Mesenteric fat pad (tissue), 1 donor: Measurements from ENCODE around the gene HBS1L. TPM values are rescaled to one million over a fixed set of nuclear protein-coding genes. Genes with fewer than 3 reads are reported as not detected.

ENCODE experiments used
- DNase-seq: peaks from one replicate; pipeline ENCODE4 v3.0.0-alpha.2; 2020; ENCODE audit warnings: low spot score
- total RNA-seq: library from RNA; stranded (reverse); fragmentation: NEBNext Ultra II Directional; extraction: Animal tissue kit (Norgen Biotek cat#: 25700); gene quantifications from one replicate; pipeline ENCODE4 v1.2.1, GENCODE V29; 2021
- donor health status: DM: yes; HTN: yes; CAD: no.

HBS1L gene
- total RNA-seq, 1 donor from 2014 or later: 66.4 TPM

DNA sequence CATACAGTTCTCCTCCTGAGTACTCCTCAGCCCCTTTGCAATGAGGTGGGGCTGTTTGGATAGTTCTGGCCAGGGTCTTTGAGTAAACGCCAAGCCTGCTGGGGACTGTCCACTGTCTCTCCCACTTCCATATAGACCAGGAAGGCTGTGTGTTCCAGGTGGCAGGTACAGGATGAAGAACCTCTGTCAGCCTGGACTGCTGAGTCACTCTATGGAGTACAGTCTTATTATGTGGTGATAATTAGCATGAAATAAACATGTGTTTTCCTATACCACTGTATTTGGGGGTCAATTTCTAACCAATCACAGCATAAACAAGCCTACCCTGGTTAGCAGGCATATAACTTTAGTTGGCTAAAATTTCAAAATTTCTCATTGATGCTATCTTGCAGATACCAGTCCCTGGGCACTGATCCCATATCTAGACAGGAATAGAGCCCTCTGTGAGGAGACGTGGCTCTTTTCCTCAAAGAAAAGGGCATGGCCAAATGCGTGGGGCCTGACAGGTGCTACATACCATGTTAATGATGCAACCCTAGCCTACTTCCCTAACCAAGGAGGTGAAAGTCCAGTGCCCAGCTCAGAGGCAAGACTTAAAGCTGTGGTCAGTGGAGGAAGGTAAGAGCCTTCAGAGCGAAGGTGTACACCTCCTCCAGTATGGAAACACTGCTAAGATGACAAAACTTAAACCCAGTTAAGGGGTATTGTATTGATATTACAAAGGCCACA is 100.2 kb downstream of the HBS1L start:
- no peak for DNase-seq

DNA sequence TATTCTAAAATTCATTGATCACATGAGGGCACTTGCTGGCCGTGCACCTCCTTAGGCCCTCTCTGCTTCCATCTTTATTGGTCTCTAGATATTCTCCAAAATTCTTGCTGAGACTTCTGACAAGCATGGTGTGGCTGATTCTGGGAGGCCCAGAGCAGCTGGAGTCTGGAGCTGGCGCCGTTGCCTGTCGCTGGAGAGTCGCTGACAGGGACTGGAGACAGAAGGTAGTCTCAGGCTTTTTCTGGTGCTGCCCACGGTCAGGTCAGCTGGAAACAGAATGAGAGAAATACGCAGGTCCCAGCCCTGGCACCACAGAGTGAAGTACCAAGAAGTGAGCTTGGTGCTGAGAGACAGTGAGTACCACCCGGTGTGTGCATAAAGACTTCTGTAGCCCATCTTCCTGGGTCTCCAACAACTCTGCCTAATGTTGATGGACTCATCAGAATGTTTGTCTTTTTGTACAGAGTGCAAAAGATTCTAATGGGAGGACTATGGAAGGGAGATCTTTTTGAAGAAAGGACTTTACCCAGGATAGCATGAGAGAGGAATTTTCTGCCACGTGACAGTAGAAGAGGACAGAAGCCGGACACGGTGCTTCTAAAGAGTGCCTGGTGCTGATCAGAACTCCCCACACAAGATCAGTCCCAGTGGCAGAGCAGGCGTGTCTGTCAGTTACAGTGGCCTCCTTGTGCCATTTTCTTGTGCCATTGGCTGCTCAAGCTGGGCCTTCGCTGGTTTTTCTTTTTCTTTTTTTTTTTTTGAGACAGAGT is 102.9 kb downstream of the HBS1L start:
- no peak for DNase-seq

- no peak for DNase-seq
Measured at GRCh38 chr6:134950482-134950881, 104.1 kb downstream of the HBS1L start.

DNA sequence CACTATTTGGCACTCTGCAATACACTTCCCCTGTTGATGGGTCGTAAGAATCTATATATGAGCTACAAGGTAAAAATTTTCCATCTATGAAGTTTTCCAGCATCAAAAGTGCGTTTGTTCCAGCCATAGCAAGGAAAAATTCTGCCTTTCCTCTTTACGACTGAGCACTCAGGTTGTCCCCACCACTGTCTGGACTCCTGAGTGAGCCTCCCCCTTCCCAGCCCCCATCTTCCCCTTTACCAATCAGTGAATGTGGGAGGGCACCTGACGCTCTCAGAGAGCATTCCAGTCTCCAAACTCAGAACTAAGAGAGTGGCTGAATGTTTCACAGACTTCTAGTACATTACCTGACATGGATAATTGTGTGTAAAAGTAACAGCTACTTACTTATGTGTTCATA is 104.7 kb downstream of the HBS1L start, which contains the start of gene ALDH8A1:
TSS of gene ALDH8A1 (minus strand) at position 175 of the 400 bp plus-strand sequence. CDS start at position 127, 48 bp downstream.
- DNase-seq: no peak

- no peak for DNase-seq
Measured at GRCh38 chr6:134948691-134949090, 105.9 kb downstream of the HBS1L start.

DNA sequence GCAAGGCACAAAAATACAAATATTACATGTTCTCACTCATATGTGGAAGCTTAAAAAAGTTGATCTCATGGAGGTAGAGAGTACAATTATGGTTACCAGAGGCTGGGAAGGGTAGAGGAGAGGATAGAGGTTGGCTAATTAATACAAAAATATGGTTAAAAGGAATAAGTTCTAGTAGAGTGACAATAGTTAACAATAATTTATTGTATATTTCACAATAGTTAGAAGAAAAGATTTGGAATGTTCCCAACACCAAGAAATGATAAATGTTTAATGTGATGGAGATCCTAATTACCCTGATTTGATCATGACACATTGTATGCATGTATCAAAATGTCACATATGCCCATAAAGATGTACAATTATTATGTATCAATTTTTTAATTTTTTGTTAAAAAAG is 106.5 kb downstream of the HBS1L start:
- DNase-seq: no peak

DNA sequence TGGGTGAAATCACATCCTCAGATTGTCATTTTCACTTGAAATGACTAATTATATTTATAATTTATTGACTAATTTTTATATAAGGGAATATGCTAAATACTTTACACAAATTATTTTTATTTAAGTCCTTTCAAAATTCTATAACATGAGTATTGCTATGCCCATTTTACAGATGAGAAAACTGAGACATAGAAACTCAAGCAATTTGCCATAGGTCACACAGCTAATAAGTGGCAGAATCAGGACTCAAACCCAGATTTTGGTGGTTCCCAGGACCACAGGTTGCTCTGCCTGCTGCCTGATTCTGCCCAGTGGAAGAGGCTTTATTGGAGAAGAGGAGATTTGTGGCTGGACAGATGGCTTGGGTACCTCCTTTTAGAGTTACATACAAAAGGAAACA is 109.6 kb downstream of the HBS1L start:
- DNase-seq: no peak

GRCh38 chr6:134943522-134944111 is 111.0 kb downstream of the HBS1L start:
- DNase-seq: no peak

DNA sequence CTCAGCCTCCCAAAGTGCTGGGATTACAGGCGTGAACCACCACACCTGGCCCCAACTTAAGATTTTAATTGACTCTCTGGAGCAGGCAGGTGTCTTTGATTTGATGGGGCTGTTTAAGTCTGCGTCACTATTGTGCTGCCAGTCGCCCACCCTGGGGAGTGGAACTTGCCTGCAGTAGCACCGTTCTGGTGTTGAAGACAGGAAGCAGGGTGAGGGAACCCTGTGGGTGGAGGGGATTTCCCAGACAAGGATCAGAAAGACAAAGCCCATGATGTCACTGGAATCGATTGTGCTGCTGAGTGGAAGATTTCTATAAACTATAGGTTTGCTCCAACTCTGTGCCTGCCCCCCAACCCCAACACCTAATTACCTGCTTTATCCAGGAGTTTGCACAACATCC is 115.7 kb downstream of the HBS1L start:
- no peak for DNase-seq

DNA sequence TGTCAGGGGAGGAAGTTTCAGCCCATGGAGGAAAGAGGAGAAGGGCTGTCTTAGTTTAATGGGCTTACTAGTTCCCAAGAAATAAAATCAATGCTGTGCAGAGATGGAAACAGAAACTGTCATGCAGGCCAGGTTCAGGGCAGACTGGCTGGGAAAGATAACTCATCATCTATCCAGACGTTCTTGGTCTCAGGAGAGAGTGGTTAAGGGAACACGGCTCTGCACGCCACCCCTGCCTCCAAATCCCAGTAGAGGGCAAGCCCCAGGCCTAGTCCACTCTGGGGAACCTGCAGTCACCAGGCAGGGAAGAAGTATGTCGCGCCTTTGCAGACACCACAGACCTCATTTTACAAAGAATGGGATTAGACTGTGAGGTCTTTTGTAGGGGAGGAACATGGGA is 117.2 kb downstream of the HBS1L start:
- DNase-seq: no peak

- no peak for DNase-seq
Measured at GRCh38 chr6:134936931-134937330, 117.7 kb downstream of the HBS1L start.

DNA sequence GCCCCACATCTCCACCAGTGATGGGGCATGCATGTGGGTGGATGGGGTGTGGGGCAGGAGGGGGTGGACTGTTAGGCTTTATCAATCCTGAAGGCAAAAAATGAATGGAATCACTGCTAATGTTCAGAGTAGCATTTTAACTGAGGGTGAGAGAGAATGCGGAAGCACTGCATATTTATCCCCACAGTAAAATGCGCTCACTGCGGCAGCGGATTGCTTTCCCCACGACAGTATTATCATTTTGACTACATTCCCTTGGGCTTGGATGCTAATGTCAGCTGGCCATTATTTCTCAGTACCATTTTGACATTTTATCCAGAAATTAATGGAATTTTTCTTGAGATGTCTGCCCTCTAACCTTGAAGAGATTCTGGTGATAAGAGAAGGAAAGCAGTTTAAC is 118.1 kb downstream of the HBS1L start:
- no peak for DNase-seq

- DNase-seq: no peak
Measured at GRCh38 chr6:134934793-134935485, 119.7 kb downstream of the HBS1L start.

GRCh38 chr6:134932535-134933470 is 121.8 kb downstream of the HBS1L start:
- no peak for DNase-seq

DNA sequence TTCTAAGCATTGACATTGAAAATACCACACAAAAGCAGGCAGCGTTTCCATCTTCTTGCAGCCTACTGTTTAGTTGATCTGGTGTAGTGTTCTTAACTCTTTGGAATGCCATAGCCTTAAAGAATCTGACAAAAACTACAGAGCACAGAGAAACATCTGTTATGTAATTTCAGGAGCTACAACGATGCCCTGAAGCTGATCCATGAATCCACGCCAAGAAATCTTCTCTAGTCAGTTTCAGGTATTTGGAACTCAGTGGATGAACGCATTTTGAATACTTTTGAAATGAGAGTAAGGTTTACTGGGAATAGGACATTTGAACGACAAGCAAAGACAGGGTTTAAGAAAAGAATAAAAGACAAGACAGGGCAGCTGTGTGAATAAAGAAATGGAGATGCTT is 122.5 kb downstream of the HBS1L start:
- DNase-seq: no peak

GRCh38 chr6:134930463-134930862 is 124.2 kb downstream of the HBS1L start:
- DNase-seq: no peak

- DNase-seq: no peak
Measured at GRCh38 chr6:134928151-134928900, 126.3 kb downstream of the HBS1L start.

DNA sequence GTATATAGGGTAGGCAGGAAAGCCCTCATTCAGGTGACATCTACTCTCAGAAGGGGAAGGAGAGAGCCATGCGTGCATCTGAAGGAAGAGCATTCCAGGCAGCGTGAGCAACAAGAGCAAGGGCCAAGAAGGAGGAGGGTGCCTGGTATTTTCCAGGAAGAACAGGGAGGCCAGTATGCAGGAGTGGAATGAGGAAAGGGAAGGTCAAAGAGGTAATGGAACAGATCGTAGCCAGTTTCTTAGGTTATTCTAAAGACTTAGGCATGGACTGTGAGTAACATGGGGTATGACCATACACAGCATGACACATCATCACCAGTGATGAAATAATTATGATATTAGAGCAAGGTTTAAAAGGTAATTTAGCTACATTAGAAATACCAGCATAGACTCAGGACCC is 128.8 kb downstream of the HBS1L start:
- DNase-seq: no peak

DNA sequence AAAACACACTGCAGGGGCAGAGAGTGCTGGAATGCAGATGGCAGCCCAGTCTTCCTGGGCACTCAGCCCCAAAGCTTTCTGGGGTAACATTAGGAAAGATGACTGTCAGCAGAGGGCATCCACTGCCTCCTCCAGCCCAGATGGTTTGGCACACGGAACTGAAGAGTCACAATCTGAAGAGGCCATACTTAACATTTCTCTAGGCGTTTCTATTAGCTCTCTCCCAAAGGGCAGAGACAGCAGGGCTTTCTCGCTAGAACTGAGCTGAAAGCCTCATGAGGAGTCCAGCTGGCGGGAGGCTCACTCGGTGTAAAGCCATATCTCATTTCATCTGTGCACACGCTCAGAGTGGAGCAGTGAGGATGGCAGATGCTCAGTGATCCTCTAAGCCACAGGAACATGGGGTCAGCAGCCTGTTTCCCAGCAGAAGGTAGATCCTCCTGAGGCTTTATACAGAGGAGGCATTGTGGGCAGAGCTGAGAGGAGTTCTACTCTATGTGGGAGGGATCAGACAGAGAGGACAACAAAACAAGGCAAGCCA is 132.8 kb downstream of the HBS1L start:
- DNase-seq: no peak

DNA sequence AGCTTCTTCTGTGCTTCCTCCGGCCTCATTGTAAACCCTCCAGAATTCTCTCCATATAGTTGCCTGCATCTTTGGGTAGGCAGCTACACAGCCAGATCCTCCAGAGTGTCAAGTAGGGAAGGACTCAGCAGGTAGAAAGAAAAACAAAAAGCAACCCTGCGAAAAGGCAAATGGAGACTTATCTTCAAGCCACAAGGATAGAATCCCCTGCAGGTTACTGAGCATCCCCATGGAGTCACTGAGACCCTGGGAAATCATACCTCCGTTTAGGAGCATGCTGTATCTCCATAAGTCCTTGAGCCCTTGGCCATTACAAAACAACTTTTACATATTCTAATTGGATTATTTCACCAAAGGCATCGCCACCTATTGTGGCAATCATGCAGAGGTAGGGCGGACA is 133.3 kb downstream of the HBS1L start:
- DNase-seq: no peak
